Lower leg skin (tissue), 4 donors: Measurements from ENCODE around the gene CDHR3. TPM values are rescaled to one million over a fixed set of nuclear protein-coding genes. Genes with fewer than 3 reads are reported as not detected.

ENCODE experiments used
- DNase-seq, 2 donors: peaks; one replicate each; pipeline ENCODE4 v3.0.0-alpha.2; 2019; ENCODE audit warnings: low spot score in 2 of 2
- H3K4me3 ChIP-seq: fragments of 200-600 bp; sonication (generic); 2 replicates; pipeline ENCODE4 v1.5.1; 2017; ENCODE audit warnings: mild to moderate bottlenecking, low read depth; ENCODE audit not compliant: poor library complexity, severe bottlenecking
- POLR2A ChIP-seq, 2 donors: fragments of 450-650 bp; IDR thresholded peaks; one replicate each; pipeline ENCODE4 v1.6.1; 2016 to 2017; ENCODE audit warnings: antibody characterized with exemption in 2 of 2, mild to moderate bottlenecking in 1 of 2, moderate library complexity in 1 of 2
- WGBS, 2 donors: methylation state at CpG; one replicate each; pipeline ENCODE4 v1.1.5; 2018; 5-methylcytosine and 5-hydroxymethylcytosine counted together
- intact Hi-C: fragments of 100-400 bp; cut with DNase I; formaldehyde crosslinking; loops from one replicate; pipeline ENCODE4 v1.15.0; 2023; ENCODE audit warnings: low total_unique reads
- total RNA-seq, 4 donors: library from RNA; depleted of rRNA; stranded (reverse); fragments of >200 nt; gene quantifications; one replicate each; pipeline ENCODE4 v1.1.0, GENCODE V29; 2016
- TF ChIP-seq, protein P1 (sequence below), 3 donors: fragments of 450-650 bp; IDR thresholded peaks; one replicate each; pipeline ENCODE4 v1.5.1; 2016; ENCODE audit warnings: antibody characterized with exemption in 3 of 3, mild to moderate bottlenecking in 3 of 3, moderate library complexity in 2 of 3

CDHR3 gene
- total RNA-seq, 4 donors from 2014 or later: 2.4 to 4.2 (median 3.3) TPM; not detected in 1

DNA sequence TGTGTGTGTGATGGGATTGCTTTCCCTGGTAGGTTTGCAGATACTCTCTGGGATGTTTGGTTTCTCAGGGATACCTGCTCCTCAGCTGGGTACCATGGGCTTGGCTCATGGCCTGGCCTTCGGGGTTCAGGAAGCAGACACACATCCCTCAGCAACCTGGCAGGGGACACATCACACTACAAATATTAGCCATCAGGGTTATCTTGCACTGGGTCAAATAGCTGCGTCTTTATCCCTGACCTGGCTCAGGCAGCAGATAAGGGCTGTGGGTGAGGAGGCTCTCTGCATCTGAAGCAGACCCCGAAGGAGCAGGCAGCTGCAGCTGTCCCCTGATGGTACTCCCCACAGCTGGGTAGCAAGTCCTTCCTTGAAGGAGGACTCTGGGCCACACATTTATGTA is 25.7 kb upstream of the CDHR3 start:
- 86 to 92% methylated on average over 3 of the region's 3 CpGs for WGBS, 2 donors
- TF ChIP-seq, protein P1, sequence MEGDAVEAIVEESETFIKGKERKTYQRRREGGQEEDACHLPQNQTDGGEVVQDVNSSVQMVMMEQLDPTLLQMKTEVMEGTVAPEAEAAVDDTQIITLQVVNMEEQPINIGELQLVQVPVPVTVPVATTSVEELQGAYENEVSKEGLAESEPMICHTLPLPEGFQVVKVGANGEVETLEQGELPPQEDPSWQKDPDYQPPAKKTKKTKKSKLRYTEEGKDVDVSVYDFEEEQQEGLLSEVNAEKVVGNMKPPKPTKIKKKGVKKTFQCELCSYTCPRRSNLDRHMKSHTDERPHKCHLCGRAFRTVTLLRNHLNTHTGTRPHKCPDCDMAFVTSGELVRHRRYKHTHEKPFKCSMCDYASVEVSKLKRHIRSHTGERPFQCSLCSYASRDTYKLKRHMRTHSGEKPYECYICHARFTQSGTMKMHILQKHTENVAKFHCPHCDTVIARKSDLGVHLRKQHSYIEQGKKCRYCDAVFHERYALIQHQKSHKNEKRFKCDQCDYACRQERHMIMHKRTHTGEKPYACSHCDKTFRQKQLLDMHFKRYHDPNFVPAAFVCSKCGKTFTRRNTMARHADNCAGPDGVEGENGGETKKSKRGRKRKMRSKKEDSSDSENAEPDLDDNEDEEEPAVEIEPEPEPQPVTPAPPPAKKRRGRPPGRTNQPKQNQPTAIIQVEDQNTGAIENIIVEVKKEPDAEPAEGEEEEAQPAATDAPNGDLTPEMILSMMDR (IDR thresholded peaks at IDR 0.05): no peak
- no peak for TF ChIP-seq POLR2A (IDR thresholded peaks at IDR 0.05)
- intact Hi-C loops: no loop called here
- H3K4me3 ChIP-seq: no peak overlapping the region
- DNase-seq: no peak

DNA sequence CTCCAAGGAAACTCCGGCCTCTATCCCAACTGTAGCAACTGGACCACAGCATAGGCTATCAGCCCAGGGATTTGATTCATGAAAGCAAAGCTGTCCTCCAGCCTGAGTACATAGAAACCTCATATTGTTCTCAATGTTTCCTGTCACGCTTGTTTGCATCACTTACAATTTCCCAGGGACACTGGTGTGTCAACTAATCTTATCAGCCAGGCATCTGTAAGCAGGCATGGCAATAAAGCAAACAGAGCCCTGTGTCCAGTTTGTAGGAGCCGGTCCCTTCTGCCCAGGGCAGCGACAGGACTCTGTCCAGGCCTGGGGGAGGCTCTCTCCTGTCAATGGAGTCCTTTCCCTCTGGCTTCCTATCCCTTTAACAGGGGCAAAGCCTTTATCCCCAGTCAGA is 23.0 kb upstream of the CDHR3 start:
- WGBS, 2 donors: 73 to 77% methylated on average over 4 of the region's 4 CpGs
- TF ChIP-seq, protein P1 (IDR thresholded peaks at IDR 0.05): no peak
- no peak for TF ChIP-seq POLR2A (IDR thresholded peaks at IDR 0.05)
- DNase-seq: no peak
- H3K4me3 ChIP-seq: no peak overlapping the region
- intact Hi-C loops: no loop called here

DNA sequence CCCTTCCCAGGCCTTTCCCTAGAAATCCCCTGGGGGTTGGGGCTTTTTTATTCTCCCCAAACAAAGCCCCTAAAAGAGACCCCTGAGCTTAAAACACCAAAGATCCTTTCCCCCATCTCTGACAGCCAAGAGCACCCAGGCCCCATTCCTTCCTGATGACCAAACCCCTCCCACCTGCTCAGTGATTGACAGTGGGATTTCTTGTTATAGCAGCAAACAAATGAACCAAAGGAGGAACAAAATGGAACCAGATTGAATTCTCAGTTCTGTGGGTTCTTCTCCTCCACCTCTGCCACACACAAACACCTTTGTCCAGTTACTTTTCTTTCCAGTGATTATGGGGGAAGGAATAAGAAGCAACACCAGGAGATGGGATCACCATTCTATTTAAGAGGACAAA is 21.5 kb upstream of the CDHR3 start:
- no peak for DNase-seq
- TF ChIP-seq, protein P1 (IDR thresholded peaks at IDR 0.05): no peak
- no peak for TF ChIP-seq POLR2A (IDR thresholded peaks at IDR 0.05)
- H3K4me3 ChIP-seq: no peak overlapping the region
- intact Hi-C loops: no loop called here

DNA sequence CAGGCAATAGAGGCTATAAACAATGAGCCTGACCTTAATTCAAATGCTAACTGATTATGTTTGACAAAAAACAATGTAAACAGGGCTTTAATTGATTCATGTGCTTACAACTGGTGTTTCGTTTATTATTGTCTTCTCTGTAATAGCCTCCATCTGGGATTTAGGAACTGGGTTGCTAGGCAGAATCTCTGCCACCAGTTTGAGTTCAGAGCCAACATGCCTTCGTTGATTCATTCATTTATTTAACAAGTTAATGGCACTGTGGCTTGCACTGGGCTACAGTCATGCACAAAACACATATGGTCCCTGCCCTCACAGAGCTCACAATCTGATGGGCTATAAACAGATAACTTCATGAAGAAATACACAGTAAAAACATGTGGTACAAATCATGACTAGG is 19.6 kb upstream of the CDHR3 start:
- WGBS, 2 donors: 70 to 81% methylated on average over 2 of the region's 2 CpGs
- intact Hi-C loops: no loop called here
- no peak overlapping the region for H3K4me3 ChIP-seq
- DNase-seq: no peak
- TF ChIP-seq, protein P1 (IDR thresholded peaks at IDR 0.05): no peak
- TF ChIP-seq POLR2A (IDR thresholded peaks at IDR 0.05): no peak

DNA sequence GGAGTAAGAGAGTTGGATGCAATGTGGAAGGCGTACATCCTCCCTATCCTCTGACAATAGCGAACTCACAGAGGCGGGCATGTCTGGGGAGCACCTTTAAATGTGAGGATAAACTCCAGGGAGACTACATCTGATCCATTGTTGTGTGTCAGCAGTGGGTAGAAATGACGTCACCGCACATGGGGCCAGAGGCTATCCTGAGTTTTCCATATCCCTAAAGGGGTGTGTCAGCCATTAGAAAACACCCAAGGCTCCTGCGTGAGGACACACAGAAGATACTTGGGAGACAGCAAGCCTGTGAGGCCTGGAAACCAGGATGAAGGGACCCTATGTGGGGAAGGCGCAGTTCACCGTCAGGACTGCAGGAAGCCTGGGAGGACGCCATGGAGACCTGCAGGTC is 17.2 kb upstream of the CDHR3 start:
- 95 to 96% methylated on average over 9 of the region's 9 CpGs for WGBS, 2 donors
- DNase-seq: no peak
- intact Hi-C loops: no loop called here

DNA sequence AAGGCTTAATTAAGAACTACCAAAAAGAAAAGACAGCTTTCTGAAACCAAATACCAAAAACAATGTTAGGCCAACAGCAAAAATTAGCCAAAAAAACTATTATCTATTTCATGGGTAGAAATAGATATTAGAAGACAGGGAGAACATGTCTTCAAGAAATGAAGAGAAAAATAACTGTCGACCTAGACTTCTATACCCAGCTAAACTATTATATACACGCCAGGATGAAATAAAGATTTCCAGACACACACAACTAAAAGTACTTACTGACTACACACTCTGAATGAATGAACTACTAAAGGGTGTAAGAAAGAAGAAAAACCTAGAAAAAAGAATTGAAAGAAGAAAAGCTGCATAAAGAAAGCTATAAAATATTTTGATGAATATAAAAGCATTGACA is 11.5 kb upstream of the CDHR3 start:
- no peak overlapping the region for H3K4me3 ChIP-seq
- WGBS, 2 donors: 96 to 97% methylated on average over 2 of the region's 2 CpGs
- no peak for DNase-seq
- no peak for TF ChIP-seq POLR2A (IDR thresholded peaks at IDR 0.05)
- TF ChIP-seq, protein P1 (IDR thresholded peaks at IDR 0.05): no peak
- intact Hi-C loops: no loop called here

More for the DNA sequence above, 17.2 kb upstream of the CDHR3 start:
- H3K4me3 ChIP-seq: no peak overlapping the region
- no peak for TF ChIP-seq POLR2A (IDR thresholded peaks at IDR 0.05)
- TF ChIP-seq, protein P1 (IDR thresholded peaks at IDR 0.05): no peak
